DND-41 (cell line): ENCODE data around the gene TRAPPC5.

Experiments
- ATAC-seq: fragments of 200-7000 bp; cut with Tn5 transposase; 3 replicates; pipeline ENCODE4 v1.9.1; 2021; ENCODE audit warnings: low read depth; ENCODE audit not compliant: insufficient read depth
- DNase-seq: peaks from one replicate; pipeline ENCODE4 v3.0.0-alpha.2; 2020
- H2AFZ ChIP-seq: 2 replicates; pipeline ENCODE4 v1.6.0; 2012; ENCODE audit warnings: low read depth, low read length
- H3K27ac ChIP-seq: 2 replicates; pipeline ENCODE4 v1.5.1; 2012; ENCODE audit warnings: low read length, inconsistent platforms
- H3K27me3 ChIP-seq: fragments of 200-600 bp; sonication (generic); 2 replicates; pipeline ENCODE4 v1.6.0; 2012; ENCODE audit warnings: low read length, mild to moderate bottlenecking, inconsistent platforms; ENCODE audit not compliant: insufficient read depth, poor library complexity
- H3K36me3 ChIP-seq: 2 replicates; pipeline ENCODE4 v1.5.1; 2012; ENCODE audit warnings: low read length, inconsistent platforms; ENCODE audit not compliant: insufficient read depth
- H3K4me1 ChIP-seq: 2 replicates; pipeline ENCODE4 v1.5.1; 2012; ENCODE audit warnings: mild to moderate bottlenecking, low read length; ENCODE audit not compliant: insufficient read depth
- H3K4me2 ChIP-seq: 2 replicates; pipeline ENCODE4 v1.6.0; 2012; ENCODE audit warnings: mild to moderate bottlenecking, moderate library complexity, low read length, inconsistent platforms; ENCODE audit not compliant: insufficient read depth
- H3K4me3 ChIP-seq, 2 experiments: fragments of 200-600 bp in 1 of 2; shearing (Covaris generic) in 1 of 2; 2 replicates each; pipeline ENCODE4 v1.5.1; 2012 to 2016; ENCODE audit warnings: inconsistent platforms in 2 of 2, low read length in 2 of 2, mild to moderate bottlenecking in 2 of 2, low read depth in 1 of 2, moderate library complexity in 1 of 2
- H3K79me2 ChIP-seq: 2 replicates; pipeline ENCODE4 v1.6.0; 2012; ENCODE audit warnings: low read length, inconsistent platforms; ENCODE audit not compliant: insufficient read depth
- H3K9ac ChIP-seq: 2 replicates; pipeline ENCODE4 v1.6.0; 2012; ENCODE audit warnings: low read depth, mild to moderate bottlenecking, inconsistent platforms, low read length, moderate library complexity
- H3K9me3 ChIP-seq: 2 replicates; pipeline ENCODE4 v1.5.1; 2012; ENCODE audit warnings: low read length, moderate library complexity, mild to moderate bottlenecking, inconsistent platforms; ENCODE audit not compliant: insufficient read depth, severe bottlenecking
- H4K20me1 ChIP-seq: 2 replicates; pipeline ENCODE4 v1.6.0; 2012; ENCODE audit warnings: low read length; ENCODE audit not compliant: insufficient read depth
- CTCF ChIP-seq: IDR thresholded peaks from 2 replicates; pipeline ENCODE4 v1.5.1; 2012; ENCODE audit warnings: borderline replicate concordance, low read length, moderate library complexity, mild to moderate bottlenecking; ENCODE audit not compliant: poor library complexity, severe bottlenecking; ENCODE audit errors: extremely low read depth
- EZH2 ChIP-seq: IDR thresholded peaks from 3 replicates; pipeline ENCODE4 v1.6.1; 2012; ENCODE audit warnings: borderline replicate concordance, low read depth, mild to moderate bottlenecking, moderate library complexity, low read length, inconsistent platforms; ENCODE audit not compliant: severe bottlenecking

The TRAPPC5 gene

GRCh38 chr19:7636691-7637373, 43.8 kb upstream of the TRAPPC5 start, which contains the start of gene STXBP2:
STXBP2 (plus strand) TSS chr19:7637110; CDS start chr19:7637150, 40 bp downstream.
- Histone ChIP-seq H3K79me2 (peaks cover 4% of the 10 kb centered on the region; the same call in 1 of the 2 replicates), H2AFZ (no peak within 1 kb of the TSS), H3K4me2 (no peak within 1 kb of the TSS), H3K27me3 (no peaks in the 10 kb centered on the region), H3K27ac (no peak within 1 kb of the TSS), H4K20me1 (peaks cover 11% of the 10 kb centered on the region; the same call in 1 of the 2 replicates), H3K4me1 (peaks cover under 1% of the 10 kb centered on the region; the same call in 1 of the 2 replicates), H3K36me3 (peaks cover 10% of the 10 kb centered on the region; the same call in 1 of the 2 replicates), H3K9ac (no peak within 1 kb of the TSS), H3K4me3 (no peak within 1 kb of the TSS), H3K9me3 (peaks cover 5% of the 10 kb centered on the region)
- DNase-seq (no peak), ATAC-seq (no peak)
- no peak for TF ChIP-seq CTCF
- TF ChIP-seq EZH2, result no peak

- TF ChIP-seq CTCF (no peak), EZH2 (no peak)
- no peaks in the 10 kb centered on the region for H3K79me2 ChIP-seq
- ATAC-seq (no peak), DNase-seq (no peak)
- H3K4me2 ChIP-seq, result no peak overlapping the region
- no peak overlapping the region for H3K4me3 ChIP-seq
- H3K36me3 ChIP-seq, result peaks cover 2% of the 10 kb centered on the region; the same call in 1 of the 2 replicates
- H3K4me1 ChIP-seq, result no peaks in the 10 kb centered on the region
- H3K9me3 ChIP-seq, result peaks cover 5% of the 10 kb centered on the region
- H3K27ac ChIP-seq, result no peak overlapping the region
- H2AFZ ChIP-seq, result no peak overlapping the region
- peaks cover 6% of the 10 kb centered on the region; the same call in 1 of the 2 replicates for H4K20me1 ChIP-seq
- no peak overlapping the region for H3K9ac ChIP-seq
- no peaks in the 10 kb centered on the region for H3K27me3 ChIP-seq
Observed at GRCh38 chr19:7637374-7638256, 43.0 kb upstream of the TRAPPC5 start.

DNA sequence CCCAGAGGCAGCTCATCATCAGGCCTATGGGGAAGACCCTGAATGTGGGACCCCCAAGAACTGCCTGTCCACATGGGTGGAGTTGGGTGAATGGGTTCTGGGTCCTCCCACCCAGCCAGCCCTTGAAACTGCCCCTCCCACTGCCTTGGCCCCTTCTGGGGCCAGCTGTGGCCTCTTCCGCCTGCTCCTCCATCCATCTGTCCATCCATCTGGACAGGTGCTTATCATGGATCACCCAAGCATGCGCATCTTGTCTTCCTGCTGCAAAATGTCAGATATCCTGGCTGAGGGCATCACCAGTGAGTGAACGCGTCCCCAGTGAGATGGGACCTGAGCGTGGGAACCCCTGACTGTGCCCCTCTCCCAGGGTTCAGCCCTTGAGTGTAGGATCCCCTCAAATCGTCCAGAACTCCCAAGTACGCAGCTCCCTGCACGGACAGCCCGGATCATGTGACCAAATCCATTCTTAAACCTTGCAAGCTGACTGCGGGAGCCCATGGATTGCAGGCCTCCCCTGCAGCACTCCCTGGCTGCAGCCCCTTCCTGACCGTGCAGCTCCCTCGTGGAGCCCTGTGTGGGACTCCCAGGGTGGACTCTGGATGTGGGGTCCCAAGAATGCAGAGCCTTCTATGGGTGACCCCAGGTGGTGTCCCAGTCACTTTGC, 41.7 kb upstream of the TRAPPC5 start:
- H3K36me3 ChIP-seq, result no peaks in the 10 kb centered on the region
- no peak overlapping the region for H3K4me2 ChIP-seq
- no peak overlapping the region for H3K9ac ChIP-seq
- no peaks in the 10 kb centered on the region for H3K27me3 ChIP-seq
- ATAC-seq (no peak), DNase-seq (no peak)
- no peak overlapping the region for H2AFZ ChIP-seq
- TF ChIP-seq EZH2, result no peak
- TF ChIP-seq CTCF, result no peak
- H3K27ac ChIP-seq, result no peak overlapping the region
- peaks cover 3% of the 10 kb centered on the region; the same call in 1 of the 2 replicates for H4K20me1 ChIP-seq
- no peaks in the 10 kb centered on the region for H3K4me1 ChIP-seq
- H3K79me2 ChIP-seq, result no peaks in the 10 kb centered on the region
- peaks cover 5% of the 10 kb centered on the region for H3K9me3 ChIP-seq
- no peak overlapping the region for H3K4me3 ChIP-seq
